HG03442 (cell line): ENCODE data around the gene DESI2.
"Not testable (repeated sequence)": the region's sequence is repeated elsewhere in the genome, so short reads cannot be mapped to it uniquely, and the experiment has no call there.

Experiments used
- ATAC-seq: cut with Tn5 transposase; IDR thresholded peaks from one replicate; pipeline ENCODE4 v1.9.1; 2021; ENCODE audit warnings: mild to moderate bottlenecking, moderate library complexity; ENCODE audit not compliant: unreplicated experiment

DESI2 gene

GRCh38 chr1:244654108-244655038 lies 1.4 kb downstream of the DESI2 start:
- ATAC-seq: no peak

DNA sequence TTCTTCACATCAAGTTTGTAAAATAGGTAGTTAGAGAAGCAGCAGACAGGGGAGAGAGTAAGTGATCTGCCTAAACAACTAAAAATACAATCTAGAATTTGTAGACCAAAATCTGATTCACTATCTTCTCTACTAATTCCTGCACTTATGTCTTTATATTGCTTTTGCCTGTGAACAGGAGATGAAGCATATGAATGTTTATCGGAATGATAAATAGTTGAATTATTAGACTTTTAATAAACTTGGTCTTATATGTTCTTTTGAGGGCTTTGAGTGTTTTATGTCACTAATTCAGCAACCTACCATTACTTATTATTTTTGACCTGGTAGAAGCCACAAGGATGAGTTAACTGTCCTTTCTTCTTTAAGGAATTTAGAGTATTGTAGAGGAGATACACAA lies 2.3 kb downstream of the DESI2 start:
- ATAC-seq: no peak

DNA sequence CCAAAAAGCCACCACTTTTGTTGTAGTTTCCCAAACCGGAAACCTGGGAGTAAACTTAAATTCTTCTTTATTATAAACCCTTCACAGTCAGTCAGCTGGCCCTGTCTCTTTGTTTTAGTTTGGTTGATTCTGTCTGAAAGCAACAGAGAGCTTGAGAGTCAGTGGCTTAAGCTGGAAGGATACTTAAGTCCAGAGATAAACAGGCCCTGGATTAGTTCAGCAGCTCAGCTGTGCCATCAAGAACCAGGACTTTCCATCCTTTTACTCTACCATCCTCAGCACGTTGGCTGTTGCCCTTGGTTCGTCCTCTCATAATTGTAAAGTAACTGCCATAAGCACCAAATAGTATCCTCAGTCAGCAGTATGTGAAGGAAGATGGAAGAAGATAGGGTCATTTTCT lies 4.5 kb downstream of the DESI2 start:
- ATAC-seq: no peak

DNA sequence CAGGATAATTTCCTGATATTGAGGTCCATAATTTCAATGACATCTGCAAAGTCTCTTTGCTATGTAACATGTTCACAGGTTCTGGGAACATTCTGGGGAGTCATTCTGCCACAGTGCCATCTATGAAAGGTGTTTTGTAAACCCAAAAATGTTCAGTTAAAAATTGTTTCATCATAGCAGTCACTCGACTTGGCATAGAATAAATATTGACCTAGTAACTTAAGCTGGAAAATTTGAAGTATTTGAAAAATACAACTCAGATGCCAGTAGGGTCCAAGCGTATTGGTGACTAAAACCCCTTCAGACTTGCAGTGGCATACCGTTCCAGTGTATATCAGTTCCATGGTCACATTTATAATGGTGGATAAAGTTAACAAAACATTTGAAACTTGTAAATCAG lies 6.8 kb downstream of the DESI2 start:
- no peak for ATAC-seq

DNA sequence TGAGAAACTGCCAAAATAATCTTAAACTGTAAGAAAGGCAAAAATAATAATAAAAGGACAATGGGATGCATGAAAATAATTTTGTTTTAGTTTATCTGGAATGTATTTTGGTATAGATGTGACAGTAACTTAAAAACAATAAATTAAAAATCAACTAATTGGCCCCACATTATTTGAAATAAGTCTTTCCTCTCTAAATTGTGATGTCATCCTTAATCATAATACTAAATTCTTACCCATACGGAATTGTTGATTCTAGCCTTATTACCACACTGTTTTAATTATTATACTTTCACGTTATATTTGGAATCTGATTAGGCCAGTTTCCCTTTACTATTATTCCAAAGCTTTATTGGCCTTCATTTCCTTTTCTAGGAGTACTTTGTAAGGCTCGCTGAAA lies 7.7 kb downstream of the DESI2 start:
- ATAC-seq: no peak

DNA sequence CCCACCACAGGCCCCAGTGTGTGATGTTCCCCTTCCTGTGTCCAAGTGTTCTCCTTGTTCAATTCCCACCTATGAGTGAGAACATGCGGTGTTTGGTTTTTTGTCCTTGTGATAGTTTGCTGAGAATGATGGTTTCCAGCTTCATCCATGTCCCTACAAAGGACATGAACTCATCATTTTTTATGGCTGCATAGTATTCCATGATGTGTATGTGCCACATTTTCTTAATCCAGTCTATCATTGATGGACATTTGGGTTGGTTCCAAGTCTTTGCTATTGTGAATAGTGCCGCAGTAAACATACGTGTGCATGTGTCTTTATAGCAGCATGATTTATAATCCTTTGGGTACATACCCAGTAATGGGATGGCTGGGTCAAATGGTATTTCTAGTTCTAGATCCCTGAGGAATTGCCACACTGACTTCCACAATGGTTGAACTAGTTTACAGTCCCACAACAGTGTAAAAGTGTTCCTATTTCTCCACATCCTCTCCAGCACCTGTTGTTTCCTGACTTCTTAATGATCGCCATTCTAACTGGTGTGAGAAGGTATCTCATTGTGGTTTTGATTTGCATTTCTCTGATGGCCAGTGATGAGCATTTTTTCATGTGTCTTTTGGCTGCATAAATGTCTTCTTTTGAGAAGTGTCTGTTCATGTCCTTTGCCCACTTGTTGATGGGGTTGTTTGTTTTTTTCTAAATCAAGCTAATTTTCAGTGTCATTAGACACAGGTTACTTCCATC lies 8.8 kb downstream of the DESI2 start:
- not testable (repeated sequence) for ATAC-seq

DNA sequence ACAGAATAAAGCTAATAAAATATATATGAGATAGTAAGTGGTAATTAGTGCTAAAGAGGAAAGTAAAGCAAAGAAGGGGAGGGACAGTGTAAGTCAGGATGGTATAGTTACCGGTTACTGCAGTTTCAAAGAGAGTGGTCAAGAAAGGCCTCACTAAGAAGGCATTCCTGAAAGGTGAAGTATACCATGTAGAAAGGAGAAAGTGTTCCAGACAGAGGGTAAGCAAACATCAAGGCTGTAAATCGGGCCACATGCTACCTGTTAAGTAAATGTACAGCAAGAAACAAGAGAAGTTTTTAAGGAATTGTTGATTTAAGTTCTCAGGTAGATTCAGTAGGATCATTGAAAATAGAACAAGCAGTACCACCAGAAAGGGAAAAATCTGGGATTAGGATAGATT lies 9.7 kb downstream of the DESI2 start:
- no peak for ATAC-seq

DNA sequence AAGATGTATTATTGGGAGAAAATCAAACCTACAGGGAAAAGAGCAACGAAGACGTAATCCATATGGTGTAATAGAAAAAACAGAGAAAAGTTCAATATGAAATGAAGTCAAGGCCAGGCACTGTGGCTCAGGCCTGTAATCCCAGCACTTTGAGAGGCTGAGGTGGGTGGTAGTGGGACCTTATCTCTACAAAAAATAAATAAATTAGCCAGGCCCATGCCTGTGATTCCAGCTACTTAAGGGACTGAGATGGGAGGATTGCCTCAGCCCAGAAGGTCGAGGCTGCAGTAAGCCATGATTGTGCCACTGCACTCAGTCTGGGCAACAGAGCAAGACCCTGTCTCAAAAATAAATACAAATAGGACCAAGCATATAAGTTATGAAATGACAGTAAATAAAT lies 11.4 kb downstream of the DESI2 start:
- no peak for ATAC-seq

GRCh38 chr1:244665771-244666217 lies 12.9 kb downstream of the DESI2 start:
- ATAC-seq: peak; percentile 91

DNA sequence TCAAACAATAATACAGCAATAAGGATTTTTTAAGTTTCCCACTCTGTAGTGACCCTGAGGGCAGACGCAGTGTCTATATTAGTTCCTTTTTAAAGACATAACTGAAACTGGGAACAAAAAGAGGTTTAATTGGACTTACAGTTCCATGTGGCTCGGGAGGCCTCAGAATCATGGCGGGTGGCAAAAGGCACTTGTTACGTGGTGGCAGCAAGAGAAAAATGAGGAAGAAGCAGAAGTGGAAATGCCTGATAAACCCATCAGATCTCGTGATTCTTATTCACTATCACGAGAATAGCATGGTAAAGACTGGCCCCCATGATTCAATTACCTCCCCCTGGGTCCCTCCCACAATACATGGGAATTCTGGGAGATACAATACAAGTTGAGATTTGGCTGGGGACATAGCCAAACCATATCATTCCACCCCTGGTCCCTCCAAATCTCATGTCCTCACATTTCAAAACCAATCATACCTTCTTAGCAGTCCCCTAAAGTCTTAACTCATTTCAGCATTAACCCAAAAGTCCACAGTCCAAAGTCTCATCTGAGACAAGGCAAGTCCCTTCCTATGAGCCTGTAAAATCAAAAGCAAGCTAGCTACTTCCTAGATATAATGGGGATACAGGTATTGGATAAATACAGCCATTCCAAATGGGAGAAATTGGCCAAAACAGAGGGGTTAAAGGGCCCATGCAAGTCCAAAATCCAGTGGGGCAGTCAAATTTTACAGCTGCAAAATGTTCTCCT lies 13.9 kb downstream of the DESI2 start:
- ATAC-seq: not testable (repeated sequence)

DNA sequence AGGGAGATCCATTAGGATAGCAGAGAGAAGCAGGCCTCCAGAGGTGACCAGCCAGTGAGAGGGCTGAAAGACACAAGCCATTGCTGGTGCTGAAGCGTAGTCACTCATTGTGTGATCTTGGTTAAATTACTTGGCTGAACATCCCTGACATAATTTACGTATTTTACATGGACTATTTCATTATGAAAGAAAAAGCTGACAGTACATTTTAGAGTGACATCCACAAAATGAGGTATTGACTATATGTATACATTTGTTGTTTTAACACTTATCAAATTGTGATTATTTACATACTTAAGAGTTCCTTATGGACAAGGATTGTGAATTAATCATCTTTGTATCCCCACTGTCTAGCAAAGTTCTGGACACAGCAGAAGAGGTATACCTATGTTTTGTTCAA lies 14.9 kb downstream of the DESI2 start:
- ATAC-seq: no peak

GRCh38 chr1:244672946-244673682 lies 20.2 kb downstream of the DESI2 start:
- ATAC-seq: no peak

- no peak for ATAC-seq
Observed at GRCh38 chr1:244674446-244674845, 21.5 kb downstream of the DESI2 start.

GRCh38 chr1:244675167-244675566 lies 22.2 kb downstream of the DESI2 start:
- ATAC-seq: no peak

DNA sequence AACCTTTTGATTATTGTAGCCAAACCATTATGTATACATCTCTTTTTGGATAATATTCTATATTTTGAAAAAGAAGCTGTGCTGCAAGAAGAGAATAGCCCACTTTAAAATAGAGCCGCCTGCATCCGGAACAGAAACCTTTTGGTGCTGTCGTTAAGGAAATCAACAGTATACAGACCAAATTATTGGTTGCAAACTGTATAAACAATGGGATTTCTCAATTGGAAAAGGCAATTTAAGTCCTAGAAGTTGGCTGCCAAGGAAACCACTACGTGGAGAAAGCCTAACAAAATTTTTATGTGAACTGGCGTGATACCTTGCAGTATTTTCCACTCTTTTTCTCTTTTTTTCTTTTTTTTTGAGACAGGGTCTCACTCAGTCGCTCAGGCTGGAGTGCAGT lies 25.8 kb downstream of the DESI2 start:
- ATAC-seq: no peak

GRCh38 chr1:244680667-244681066 lies 27.7 kb downstream of the DESI2 start:
- no peak for ATAC-seq

DNA sequence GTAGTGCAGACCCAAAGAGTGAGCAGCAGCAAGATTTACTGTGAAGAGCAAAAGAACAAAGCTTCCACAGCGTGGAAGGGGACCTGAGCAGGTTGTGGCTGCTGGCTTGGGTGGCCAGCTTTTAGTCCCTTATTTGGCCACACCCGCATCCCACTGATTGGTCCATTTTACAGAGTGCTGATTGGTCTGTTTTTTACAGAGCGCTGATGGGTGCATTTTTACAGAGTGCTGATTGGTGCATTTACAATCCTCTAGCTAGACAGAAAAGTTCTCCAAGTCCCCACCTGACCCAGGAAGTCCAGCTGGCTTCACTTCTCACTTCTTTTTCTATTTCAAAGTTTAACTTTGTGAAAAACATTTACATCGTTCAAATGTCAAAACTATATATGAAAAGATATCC lies 29.2 kb downstream of the DESI2 start:
- not testable (repeated sequence) for ATAC-seq

DNA sequence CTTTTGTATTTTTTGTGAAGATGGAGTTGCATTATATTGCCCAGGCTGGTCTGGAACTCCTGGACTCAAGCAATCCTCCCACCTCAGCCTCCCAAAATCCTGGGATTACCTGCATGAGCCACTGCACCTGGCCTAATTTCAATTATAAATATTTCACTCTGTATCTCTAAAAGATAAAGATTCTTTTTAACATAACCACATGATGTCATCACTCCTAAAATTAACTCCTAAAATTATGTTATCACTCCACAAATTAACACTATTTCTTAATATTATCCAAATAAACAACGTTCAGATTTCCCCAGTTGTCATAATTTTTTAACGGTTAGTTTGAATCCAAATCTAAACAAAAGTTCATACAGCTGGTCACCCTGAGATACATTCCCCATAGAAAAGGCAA lies 43.0 kb downstream of the DESI2 start:
- ATAC-seq: no peak

- no peak for ATAC-seq
Observed at GRCh38 chr1:244699741-244700140, 46.8 kb downstream of the DESI2 start.

- no peak for ATAC-seq
Observed at GRCh38 chr1:244700808-244701207, 47.9 kb downstream of the DESI2 start.

DNA sequence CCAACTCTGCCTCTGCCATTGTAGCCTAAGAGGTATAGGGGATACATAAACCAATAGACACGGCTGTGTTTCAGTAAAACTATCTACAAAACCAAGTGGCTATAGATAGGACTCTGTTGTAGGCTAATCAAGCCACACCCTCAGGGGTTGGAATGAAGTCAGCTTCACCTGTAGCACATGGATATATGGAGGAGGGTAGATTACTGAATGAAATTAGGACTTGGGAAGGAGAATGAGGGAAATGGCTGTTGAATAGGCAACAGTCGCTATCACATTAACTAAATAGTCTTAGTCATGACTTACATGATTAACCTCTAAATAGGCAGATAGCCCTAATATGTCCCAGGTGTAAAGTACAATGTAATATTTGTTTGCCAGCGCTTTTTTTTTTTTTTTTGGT lies 49.7 kb downstream of the DESI2 start:
- no peak for ATAC-seq
